Transverse colon (tissue), 4 donors: Measurements from ENCODE around the gene LINGO3.

Source experiments
- CTCF ChIP-seq, 5 experiments: fragments of 200-600 bp in 3 of 5; fragments of 450-650 bp in 2 of 5; sonication (generic) in 3 of 5; IDR thresholded peaks; 1 replicate in 2 of 5; 2 replicates in 3 of 5; pipeline ENCODE4 v1.5.1; 2016 to 2017; ENCODE audit warnings: antibody characterized with exemption in 5 of 5, inconsistent platforms in 3 of 5, mild to moderate bottlenecking in 2 of 5, moderate library complexity in 1 of 5
- EP300 ChIP-seq: sonication (generic); formaldehyde crosslinking; IDR thresholded peaks from one replicate; pipeline ENCODE4 v1.6.1; 2017; ENCODE audit warnings: antibody characterized with exemption, low read depth
- POLR2A ChIP-seq: fragments of 450-650 bp; IDR thresholded peaks from one replicate; pipeline ENCODE4 v1.6.1; 2016; ENCODE audit warnings: antibody characterized with exemption, mild to moderate bottlenecking, moderate library complexity
- POLR2AphosphoS5 ChIP-seq, 3 donors: sonication (generic); formaldehyde crosslinking; IDR thresholded peaks; one replicate each; pipeline ENCODE4 v1.6.1; 2016; ENCODE audit warnings: antibody characterized with exemption in 3 of 3

- peak in 1 of 5 experiments; percentile 10 for TF ChIP-seq CTCF (IDR thresholded peaks at IDR 0.05)
- no peak for TF ChIP-seq POLR2A
- no peak for TF ChIP-seq POLR2AphosphoS5 (IDR thresholded peaks at IDR 0.05)
- no peak for TF ChIP-seq EP300
Observed at GRCh38 chr19:2337329-2337707, 29.4 kb upstream of the LINGO3 start.
